Kidney glomerular epithelial cell (primary cell): Measurements from ENCODE around the gene PIBF1.
"Not testable (repeated sequence)": the region's sequence is repeated elsewhere in the genome, so short reads cannot be mapped to it uniquely, and the experiment has no call there.

Experiments
- DNase-seq: peaks from one replicate; lab custom pipeline; 2025; lab: John Stamatoyannopoulos, UW

Gene PIBF1

GRCh38 chr13:72781451-72782439 is at the start of gene PIBF1, which contains the start of gene DIS3:
Gene PIBF1, plus strand, starts transcription at chr13:72782133. Its CDS starts 1,337 bp downstream, at chr13:72783470.
Gene DIS3, minus strand, starts transcription at chr13:72781900. Its CDS starts 68 bp downstream, at chr13:72781832.
- peak; percentile 97 for DNase-seq

- DNase-seq: no peak
These were observed 44.9 kb upstream of the PIBF1 start for GRCh38 chr13:72737033-72737432.

- no peak for DNase-seq
These were observed 41.9 kb upstream of the PIBF1 start for GRCh38 chr13:72740015-72740414.

- DNase-seq: no peak
These were observed 36.7 kb upstream of the PIBF1 start for GRCh38 chr13:72745260-72745659.

GRCh38 chr13:72751220-72751619 is 30.7 kb upstream of the PIBF1 start:
- no peak for DNase-seq

GRCh38 chr13:72754111-72754510 is 27.8 kb upstream of the PIBF1 start:
- DNase-seq: no peak

GRCh38 chr13:72757792-72758535 is 24.0 kb upstream of the PIBF1 start:
- DNase-seq: no peak

- DNase-seq: no peak
These were observed 21.7 kb upstream of the PIBF1 start for GRCh38 chr13:72760189-72760588.

- no peak for DNase-seq
These were observed 18.5 kb upstream of the PIBF1 start for GRCh38 chr13:72763411-72763810.

- DNase-seq: no peak
These were observed 7.9 kb upstream of the PIBF1 start for GRCh38 chr13:72774019-72774418.

GRCh38 chr13:72782717-72783116 is 784 bp downstream of the PIBF1 start:
- DNase-seq: no peak

- not testable (repeated sequence) for DNase-seq
These were observed 2.7 kb downstream of the PIBF1 start for GRCh38 chr13:72784679-72785078.

- DNase-seq: no peak
These were observed 6.9 kb downstream of the PIBF1 start for GRCh38 chr13:72788831-72789230.

- no peak for DNase-seq
These were observed 10.7 kb downstream of the PIBF1 start for GRCh38 chr13:72792640-72793039.

GRCh38 chr13:72798817-72799216 is 16.9 kb downstream of the PIBF1 start:
- DNase-seq: no peak

- no peak for DNase-seq
These were observed 22.4 kb downstream of the PIBF1 start for GRCh38 chr13:72804301-72804700.

GRCh38 chr13:72805676-72806346 is 23.9 kb downstream of the PIBF1 start:
- no peak for DNase-seq

GRCh38 chr13:72806514-72806913 is 24.6 kb downstream of the PIBF1 start:
- DNase-seq: not testable (repeated sequence)

- DNase-seq: no peak
These were observed 27.1 kb downstream of the PIBF1 start for GRCh38 chr13:72808917-72809500.

- peak; percentile 33 for DNase-seq
These were observed 38.4 kb downstream of the PIBF1 start for GRCh38 chr13:72820156-72820897.

- no peak for DNase-seq
These were observed 39.0 kb downstream of the PIBF1 start for GRCh38 chr13:72820898-72821279.
